GM23338 (cell line): Measurements from ENCODE around the gene ZHX3. TPM values are rescaled to one million over a fixed set of nuclear protein-coding genes. Genes with fewer than 3 reads are reported as not detected.

Experiments used
- EZH2 ChIP-seq: fragments of 200-600 bp; sonication (generic); IDR thresholded peaks from one replicate; pipeline ENCODE4 v1.8.0; 2017; ENCODE audit warnings: antibody characterized with exemption, mild to moderate bottlenecking, low read depth; ENCODE audit not compliant: unreplicated experiment
- EZH2phosphoT487 ChIP-seq: fragments of 200-600 bp; sonication (generic); IDR thresholded peaks from one replicate; pipeline ENCODE4 v1.8.1; 2018; ENCODE audit warnings: antibody characterized with exemption; ENCODE audit not compliant: unreplicated experiment
- NANOG ChIP-seq: IDR thresholded peaks from 2 replicates; pipeline ENCODE4 v1.6.1; 2016; ENCODE audit warnings: antibody characterized with exemption, borderline replicate concordance
- REST ChIP-seq: IDR thresholded peaks from one replicate; pipeline ENCODE4 v1.6.1; 2018; ENCODE audit warnings: antibody characterized with exemption; ENCODE audit not compliant: unreplicated experiment
- STAT1 ChIP-seq: IDR thresholded peaks from one replicate; pipeline ENCODE4 v1.6.1; 2016; ENCODE audit warnings: antibody characterized with exemption; ENCODE audit not compliant: unreplicated experiment
- ZNF462 ChIP-seq: fragments of 250-450 bp; sonication (Bioruptor Pico); IDR thresholded peaks from 2 replicates; pipeline ENCODE4 v1.5.0; 2020; ENCODE audit warnings: mild to moderate bottlenecking, moderate library complexity
- polyA plus RNA-seq: library from polyadenylated mRNA; unstranded; fragments of >200 nt; fragmentation: Nextera tagmentation; extraction: Ambion mirVana; gene quantifications from 2 replicates; pipeline ENCODE4 v1.2.1, GENCODE V29; 2016
- total RNA-seq: library from RNA; depleted of rRNA; stranded (reverse); fragments of >200 nt; shearing (Covaris generic); gene quantifications from 2 replicates; pipeline ENCODE4 v1.2.3, GENCODE V29; 2014

ZHX3 gene
- total and polyA plus RNA-seq, 2 experiments from 2014 or later = 1.7 to 2.8 TPM

- no peak for TF ChIP-seq REST
- no peak for TF ChIP-seq EZH2phosphoT487
- TF ChIP-seq EZH2 = no peak
- TF ChIP-seq STAT1 = no peak
- no peak for TF ChIP-seq NANOG
- no peak for TF ChIP-seq ZNF462 (CRISPR knock-in tag)
Observed at GRCh38 chr20:41306061-41306727, 11.3 kb downstream of the ZHX3 start (continued).
